OCI-M2 (cell line): Measurements from ENCODE around the gene GINS3.

Source experiments
- DNase-seq: peaks from one replicate; lab custom pipeline; 2025; ENCODE audit not compliant: unreplicated experiment; lab: John Stamatoyannopoulos, UW

The GINS3 gene

DNA sequence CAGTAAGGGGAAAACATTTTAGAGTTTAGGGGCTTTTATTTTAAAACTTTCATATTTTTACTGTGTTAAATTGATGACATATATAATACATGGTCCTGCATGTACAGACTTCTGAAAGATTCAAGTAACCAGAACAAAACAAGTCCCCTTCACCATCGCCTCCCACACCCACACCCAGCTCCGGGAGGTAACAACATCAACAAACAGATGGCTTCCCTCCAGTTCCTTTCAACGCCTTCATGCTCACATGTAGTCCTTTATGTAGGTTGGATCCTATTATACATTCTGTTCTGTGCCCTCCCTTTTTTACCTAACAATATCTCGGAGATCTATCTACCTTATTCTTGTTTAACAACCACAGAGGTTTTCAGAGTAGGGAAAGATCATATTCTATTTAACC, 30.5 kb downstream of the GINS3 start:
- DNase-seq, result no peak

DNA sequence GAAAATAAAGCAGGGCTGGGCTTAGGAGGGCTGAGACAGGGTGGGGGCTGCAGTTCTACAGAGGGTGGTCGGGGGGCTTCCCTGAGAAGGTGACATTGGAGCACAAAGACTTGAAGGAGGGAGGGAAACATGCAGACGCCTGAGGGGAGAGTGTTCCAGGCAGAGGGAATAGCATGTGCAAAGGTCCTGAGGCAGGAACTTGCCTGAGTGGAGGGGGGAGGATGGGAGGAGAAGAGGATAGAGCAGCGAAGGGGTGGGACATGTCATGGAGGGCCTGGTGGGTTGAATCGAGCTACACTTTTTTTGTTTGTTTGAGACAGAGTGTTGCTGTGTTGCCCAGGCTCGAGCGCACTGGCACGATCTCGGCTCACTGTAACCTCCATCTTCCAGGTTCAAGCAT, 33.0 kb downstream of the GINS3 start:
- no peak for DNase-seq

DNA sequence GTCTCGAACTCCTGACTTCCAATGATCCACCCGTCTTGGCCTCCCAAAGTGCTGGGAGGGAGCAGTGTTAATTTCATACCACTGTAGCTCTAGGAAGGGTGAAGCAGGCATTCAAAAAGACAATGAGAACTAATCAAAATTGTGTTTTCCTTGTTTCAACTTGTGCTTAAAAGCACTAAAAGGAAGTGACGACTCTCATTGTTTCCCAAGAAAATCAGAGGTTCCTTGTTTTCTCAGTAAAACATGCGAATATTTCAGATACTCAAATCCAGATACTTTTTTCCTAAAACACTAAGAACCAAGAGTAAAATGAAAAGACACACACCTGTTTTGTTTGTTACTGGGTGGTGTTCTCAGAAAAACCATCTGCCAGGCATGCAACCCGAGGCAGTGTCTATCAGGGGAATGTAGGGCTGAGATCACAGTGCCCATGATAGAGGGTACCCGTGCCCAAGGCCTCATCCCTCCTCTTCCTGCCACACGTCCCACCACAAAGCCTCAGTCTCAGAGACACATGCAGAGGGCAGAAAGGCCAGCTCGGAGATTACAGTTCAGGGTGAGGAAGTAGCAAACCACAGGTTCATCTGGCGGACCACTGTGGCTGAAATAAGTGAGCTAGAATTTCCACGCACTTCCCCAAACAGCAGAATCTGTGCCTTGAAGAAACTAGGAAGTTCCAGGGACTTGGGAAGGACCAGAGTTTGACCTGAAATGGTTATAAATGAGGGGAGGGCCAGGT, 33.7 kb downstream of the GINS3 start:
- no peak for DNase-seq

DNA sequence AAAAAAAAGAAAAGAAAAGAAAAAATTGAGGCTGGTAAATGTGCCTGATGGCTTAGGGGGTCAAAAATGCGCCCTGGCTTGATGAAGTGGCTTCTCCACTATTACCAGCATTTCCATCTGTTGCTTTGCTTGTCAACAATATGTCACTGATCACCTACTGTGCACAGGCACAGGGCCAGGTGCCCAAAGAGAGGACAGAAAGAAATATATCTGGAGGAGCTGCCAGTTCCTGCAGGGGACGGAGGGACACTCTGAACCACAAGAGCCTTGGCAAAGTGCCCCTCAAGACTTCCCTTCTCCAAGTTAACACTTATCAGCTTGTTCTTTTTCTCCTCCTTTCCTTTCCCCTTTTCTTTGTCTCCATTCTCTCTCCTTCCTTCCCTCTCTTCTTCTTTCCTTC, 34.7 kb downstream of the GINS3 start:
- DNase-seq, result no peak

DNA sequence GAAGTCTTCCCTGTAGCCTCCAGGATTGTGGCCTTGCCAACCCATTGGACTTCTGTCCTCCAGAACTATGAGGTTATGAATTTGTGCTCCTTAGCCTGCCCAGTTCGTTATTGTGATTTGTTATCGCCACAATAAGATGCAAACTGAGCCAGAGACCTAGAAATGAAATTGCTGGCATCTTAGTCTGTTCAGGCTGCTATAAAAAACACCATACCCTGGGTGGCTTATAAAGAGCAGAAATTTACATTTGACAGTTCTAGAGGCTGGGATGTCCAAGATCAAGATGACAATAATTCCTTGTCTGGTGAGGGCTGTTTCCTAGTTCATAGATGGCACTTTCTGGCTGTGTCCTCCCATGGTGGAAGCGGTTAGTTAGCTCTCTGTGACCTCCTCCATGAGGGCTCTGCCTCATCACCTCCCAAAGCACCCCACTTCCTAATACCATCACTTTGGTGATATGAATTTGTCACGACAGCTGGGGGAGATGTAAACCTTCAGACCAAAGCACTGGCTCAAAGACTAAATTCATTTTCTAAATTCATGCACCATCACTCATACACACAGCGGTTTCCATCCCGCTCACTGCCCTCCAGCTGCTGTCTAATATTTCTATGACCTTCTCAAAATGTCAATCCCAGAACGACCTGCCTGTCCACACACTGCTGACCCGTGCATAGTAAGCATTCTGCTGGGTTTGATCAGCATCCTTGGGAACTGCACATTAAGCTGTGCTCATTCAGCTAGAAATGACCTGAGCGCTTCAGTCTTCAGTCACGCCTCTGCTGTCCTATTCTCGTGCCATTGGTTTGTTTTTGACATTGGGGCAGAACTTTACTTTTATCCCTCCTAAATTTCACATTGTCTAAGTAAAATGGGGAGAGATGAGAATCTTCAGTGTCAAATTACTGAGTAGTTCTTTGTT, 36.6 kb downstream of the GINS3 start:
- DNase-seq, result no peak

DNA sequence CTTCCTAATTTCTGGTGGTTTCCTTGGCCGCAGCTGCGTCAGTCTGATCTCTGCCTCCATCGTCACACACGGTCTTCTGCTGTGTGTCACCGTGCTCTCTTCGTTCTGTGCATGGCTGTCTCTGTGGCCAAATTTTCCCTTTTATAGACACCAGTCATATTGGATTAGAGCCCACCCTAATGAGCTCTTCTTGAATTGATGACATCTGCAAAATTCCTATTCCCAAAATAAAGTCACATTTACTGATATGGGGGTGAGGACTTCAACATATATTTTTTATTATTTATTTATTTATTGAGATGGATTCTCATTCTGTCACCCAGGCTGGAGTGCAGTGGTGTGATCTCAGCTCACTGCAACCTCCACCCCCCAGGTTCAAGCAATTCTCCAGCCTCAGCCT, 38.4 kb downstream of the GINS3 start:
- DNase-seq, result no peak

DNA sequence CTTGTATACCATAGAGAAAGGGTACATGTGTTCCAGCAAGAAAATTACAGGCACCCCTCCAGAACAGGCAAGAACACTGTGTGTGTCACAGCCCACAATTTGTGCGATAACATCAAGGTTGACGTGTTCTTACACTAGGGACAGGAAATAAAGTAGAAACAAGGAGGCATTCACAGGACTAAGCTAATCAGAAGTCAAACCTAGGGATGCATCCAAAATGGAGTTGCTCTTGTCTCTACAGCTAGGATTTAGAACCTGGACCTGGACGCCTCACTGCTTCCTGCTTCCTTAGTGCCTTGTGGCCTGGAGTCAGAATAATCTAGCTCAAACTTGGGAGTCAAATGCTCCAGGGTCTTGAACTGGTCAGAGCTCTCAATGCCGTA, 41.3 kb downstream of the GINS3 start:
- no peak for DNase-seq

DNA sequence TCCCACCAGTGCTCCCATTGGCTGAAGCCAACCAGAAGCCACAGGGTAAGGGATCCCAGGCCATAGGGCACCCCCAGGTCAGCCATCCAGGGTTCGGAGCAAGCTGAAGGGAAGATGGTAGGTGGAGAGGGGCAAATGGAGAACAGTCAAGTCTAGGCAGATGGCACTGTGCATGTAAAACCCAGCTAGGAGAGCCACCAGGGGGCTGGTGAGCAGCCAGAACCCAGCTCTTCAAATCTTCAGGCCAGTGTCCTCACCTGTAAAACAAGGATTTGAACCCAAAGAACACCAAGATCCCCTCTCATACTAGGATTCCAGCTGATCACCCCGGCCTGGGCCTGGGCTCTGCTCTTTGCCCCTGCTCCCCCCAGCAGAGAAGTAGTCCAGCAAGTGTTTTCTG, 43.5 kb downstream of the GINS3 start:
- no peak for DNase-seq

DNA sequence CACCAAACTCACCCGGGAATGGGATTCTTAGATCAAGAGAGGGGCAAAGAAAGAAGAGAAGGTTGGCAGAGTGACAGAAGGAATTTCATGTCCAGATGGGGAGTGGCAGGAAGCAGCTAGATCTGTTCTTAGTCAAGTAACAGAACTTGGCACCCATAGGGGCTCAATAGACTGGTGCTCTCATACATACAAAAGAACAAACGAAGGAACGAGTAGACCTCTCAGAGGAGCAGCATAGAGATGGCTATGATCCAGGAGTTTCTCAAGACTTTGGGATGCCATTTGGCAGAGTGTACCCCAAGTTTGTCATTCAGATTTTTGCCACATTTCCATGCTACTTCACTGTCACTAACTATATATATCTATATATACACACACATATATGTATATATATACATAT, 47.9 kb downstream of the GINS3 start:
- no peak for DNase-seq

DNA sequence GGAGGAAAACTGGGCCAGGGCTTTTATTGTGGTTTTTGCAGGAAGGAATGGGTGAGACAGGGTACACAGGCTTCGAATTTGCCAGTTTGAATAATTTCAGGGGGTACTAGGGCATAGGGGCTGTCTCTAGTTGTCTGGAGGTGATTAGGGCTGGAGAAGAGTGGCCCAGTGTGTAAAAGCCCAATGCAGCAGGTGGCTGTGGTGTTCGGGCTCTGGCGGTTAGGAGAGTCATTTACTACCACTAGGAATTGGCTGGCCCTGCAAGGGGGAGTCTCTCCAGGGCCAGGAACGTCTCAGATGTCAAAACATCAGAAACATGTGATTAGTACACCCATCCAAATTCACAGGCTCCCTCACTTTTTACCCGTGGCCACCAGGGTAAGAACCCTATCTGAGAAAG, 50.3 kb downstream of the GINS3 start:
- no peak for DNase-seq

DNA sequence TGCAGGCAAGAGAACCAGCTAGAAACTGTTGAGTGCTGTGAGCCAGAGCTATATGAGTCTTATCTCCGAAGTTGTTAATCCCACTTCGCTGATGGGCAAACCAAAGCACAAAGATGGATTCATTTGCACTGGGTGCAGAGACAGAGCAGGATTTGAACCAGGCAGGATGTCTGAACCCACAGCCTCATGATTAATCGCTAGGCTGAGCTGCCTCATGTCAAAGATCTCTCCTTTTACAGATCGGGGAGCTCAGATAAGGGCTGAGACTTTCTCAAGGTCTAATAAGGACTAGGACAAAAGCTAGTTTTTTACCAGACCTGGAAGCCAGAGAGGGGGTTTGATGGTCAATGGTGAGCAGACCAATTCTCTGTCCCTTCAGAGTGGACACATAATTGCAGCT, 51.5 kb downstream of the GINS3 start:
- no peak for DNase-seq

DNA sequence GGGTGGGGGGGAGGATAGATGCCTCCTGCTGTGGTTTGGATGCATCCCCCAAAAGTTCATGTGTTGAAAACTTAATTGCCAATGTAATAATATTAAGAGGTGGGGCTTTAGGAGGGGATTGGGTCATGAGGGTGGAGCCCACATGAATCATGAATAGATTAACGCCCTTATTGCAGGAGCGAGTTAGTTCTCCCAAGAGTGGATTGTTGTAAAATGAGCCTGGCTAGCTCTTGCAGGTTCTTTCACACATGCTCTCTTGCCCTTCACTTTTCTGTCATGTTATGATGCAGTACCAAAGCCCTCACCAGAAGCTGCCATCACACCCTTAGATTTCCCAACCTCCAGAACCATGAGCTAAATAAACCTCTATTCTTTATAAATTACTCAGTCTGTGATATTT, 52.0 kb downstream of the GINS3 start:
- no peak for DNase-seq

DNA sequence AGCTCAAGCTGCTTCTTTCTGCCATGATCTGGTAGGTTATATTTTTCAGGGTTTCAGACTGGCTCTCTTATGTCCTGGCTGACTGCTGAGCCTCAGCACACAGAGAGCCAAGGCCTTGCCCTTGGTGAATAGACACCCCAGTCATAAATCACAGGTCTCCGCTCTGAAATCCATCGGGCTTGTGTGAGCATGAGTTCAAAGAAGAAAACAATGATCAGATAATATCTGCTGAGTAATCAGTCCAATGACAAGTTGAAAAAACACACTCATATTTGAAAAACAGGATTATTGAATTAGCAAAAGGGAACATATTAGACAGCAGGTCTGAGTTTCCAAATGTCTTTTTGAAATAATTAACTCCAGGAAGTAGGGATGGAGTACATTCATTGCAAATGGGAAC, 56.6 kb downstream of the GINS3 start:
- no peak for DNase-seq

DNA sequence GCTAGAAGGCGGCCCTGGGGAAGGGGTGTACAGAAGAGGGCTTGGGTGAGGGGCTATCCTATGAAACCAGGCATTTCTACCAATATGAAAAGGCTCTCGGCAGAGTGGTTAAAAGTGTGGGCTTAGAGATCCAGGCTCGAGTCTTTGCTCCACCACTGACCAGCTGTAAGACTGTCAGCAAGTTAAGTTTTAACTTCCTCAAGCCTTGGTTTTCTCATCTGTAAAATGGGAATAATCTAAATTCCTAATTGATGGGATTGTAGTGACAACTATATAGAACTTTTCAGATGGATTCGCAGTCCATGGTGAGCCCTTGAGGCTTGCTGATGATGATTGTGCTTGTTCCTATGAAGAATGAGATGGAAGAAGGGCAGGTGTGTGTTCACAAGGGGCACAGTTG, 57.0 kb downstream of the GINS3 start:
- no peak for DNase-seq

DNA sequence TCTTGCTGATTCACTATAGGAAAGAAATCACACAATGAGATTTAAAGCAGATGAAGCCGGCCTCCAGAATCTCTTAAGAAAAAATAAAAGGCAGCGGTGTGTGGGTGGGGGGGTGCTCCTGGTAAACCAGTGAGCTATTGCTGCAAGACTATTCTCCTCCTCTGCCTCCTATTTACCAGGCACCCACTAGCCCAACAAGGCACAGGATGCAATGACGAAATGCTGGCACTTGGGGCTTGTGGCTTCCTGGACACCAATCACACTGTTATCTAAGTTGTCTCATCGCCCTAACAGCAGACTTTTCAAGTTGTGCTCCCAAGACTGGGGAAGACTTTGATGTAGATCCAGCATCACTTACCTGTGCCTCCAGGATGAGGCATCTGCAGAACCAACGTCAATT, 57.5 kb downstream of the GINS3 start:
- DNase-seq, result no peak

DNA sequence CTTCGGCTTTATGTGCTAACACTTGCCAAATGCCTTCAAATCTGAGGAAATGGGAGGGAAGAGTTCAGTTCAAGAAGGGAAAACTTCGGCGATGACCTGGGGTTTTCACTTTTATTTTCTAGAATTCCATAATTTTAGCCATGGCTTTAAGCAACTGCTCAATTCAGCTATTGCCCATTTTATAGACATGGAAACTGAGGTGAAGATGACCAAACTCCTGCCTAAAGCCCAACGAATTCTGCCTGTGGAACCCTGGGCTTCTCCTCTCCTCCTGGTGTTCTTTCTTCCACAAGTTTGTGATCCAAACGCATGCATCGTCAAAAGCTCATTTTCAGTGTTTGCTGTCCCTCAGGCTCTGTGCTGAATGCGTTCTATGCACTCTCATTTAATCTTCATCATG, 58.3 kb downstream of the GINS3 start:
- no peak for DNase-seq

DNA sequence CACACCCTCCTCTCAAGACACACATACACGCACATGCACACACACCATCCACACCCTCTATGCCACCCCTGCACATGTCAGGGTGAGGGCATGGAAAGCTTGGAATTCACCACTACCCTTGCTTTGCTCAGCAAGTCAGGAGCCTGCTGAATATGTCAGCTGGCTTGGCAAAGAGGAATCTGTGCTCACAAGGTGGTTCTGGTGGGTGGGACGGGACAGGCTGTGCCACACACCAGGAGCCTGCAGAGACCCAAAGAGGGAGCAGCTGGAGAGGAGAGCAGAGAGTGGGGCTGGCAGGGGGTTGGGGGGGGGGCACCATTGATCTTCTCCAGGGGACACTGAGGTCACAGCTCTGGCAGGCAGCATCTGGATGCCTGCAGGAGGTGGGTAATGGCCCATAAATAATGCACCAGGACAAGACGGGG, 59.0 kb downstream of the GINS3 start:
- DNase-seq, result no peak

DNA sequence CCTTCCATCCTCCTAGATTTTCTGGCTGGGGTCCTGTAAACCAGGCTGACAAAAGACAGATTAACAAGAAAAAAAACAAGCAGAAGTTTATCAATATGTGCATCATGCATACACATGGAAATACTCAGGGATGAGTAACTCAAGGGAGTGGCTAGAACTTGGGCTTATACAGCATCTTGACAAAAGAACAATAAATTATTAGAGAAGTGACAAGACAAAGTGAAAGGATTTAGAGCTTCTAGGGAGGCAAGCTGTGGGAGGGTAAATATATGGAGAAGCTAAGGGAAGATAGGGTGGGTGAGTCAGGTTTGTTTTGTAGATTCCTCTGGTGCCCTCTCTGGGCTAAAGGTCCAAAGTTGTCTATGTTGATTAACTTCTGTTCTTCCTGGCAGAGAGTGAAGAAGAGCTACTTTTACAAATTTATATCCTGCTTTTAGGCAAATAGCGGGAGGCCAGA, 59.7 kb downstream of the GINS3 start:
- DNase-seq, result peak; percentile 61

DNA sequence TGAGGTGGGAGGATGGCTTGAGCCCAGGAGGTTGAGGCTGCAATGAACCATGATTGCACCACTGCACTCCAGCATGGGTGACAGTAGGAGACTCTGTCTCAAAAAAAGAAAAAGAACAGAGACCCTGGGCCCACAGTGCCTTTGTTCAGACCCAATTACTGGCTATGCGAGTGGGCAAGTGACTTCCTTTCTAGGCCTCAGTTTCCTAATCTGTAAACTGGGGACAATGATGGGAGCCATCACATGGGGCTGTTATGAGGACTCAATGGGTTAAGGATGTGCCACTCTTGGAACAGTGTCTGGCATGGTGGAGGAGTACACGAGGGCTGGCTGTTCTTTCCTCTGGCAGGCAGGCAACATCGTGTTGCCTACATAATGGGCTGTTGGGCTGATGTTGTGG, 60.4 kb downstream of the GINS3 start:
- no peak for DNase-seq

DNA sequence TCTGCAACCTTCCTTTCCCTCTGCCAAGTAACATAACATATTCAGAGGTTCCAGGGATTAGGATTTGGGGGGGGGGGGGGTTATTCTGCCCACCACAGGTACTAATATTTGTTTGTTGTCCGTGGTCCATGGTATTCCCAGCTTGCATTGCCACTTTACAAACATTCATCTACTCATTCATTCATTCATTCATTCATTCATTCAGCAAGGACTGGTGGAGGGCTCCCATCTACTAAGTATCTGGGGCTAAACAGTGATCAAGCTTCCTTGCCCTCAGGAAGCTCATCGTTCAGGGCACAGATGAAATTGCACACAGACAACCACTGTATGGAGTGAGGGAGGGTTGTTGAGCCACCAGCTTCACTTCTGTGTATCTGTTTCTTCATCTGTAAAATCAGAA, 61.9 kb downstream of the GINS3 start:
- no peak for DNase-seq

DNA sequence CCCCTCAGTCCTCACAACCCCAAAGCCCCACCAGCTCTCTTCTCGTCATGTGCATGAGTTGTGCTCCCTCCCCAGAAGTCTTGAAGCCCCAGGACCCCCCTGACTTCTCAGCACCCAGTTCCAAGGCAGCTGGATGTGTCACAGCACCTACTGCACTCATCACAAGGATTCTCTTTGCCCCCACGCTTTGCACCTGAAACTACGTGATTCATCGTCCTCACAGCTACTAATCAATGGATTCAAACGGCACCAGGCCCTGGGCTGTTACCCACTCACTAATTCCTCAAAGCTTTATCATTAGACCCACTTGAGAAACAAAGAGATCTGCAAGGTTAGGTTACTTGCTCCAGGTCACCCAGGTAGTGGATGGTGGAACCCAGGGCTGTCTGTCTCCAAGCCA, 62.6 kb downstream of the GINS3 start:
- no peak for DNase-seq
